Ascending aorta (tissue), 2 donors: Measurements from ENCODE around the gene BSPRY. TPM values are rescaled to one million over a fixed set of nuclear protein-coding genes. Genes with fewer than 3 reads are reported as not detected.

Experiments
- DNase-seq, 2 donors: peaks; one replicate each; pipeline ENCODE4 v3.0.0-alpha.2; 2019; ENCODE audit warnings: low spot score in 2 of 2
- H3K27ac ChIP-seq, 2 donors: fragments of 200-600 bp; sonication (generic); one replicate each; pipeline ENCODE4 v1.5.1; 2016 to 2017; ENCODE audit warnings: mild to moderate bottlenecking in 1 of 2
- H3K27me3 ChIP-seq: fragments of 200-600 bp; sonication (generic); one replicate; pipeline ENCODE4 v1.5.1; 2017
- H3K36me3 ChIP-seq, 2 donors: fragments of 200-600 bp; sonication (generic); one replicate each; pipeline ENCODE4 v1.5.1; 2016
- H3K4me1 ChIP-seq, 2 donors: fragments of 200-600 bp; sonication (generic); one replicate each; pipeline ENCODE4 v1.5.1; 2016 to 2017; ENCODE audit warnings: mild to moderate bottlenecking in 1 of 2
- H3K4me3 ChIP-seq, 2 donors: fragments of 200-600 bp; sonication (generic); one replicate each; pipeline ENCODE4 v1.5.1; 2016 to 2017; ENCODE audit warnings: mild to moderate bottlenecking in 1 of 2
- H3K9me3 ChIP-seq, 2 donors: fragments of 200-600 bp; sonication (generic); one replicate each; pipeline ENCODE4 v1.5.1; 2016
- intact Hi-C: fragments of 100-400 bp; cut with DNase I; formaldehyde crosslinking; loops from one replicate; pipeline ENCODE4 v1.15.1; 2023
- total RNA-seq: library from RNA; depleted of rRNA; stranded (reverse); fragments of >200 nt; gene quantifications from one replicate; pipeline ENCODE4 v1.1.0, GENCODE V29; 2016
- TF ChIP-seq, protein P1 (sequence below), 3 experiments: fragments of 200-600 bp in 2 of 3; fragments of 450-650 bp in 1 of 3; sonication (generic) in 2 of 3; IDR thresholded peaks; one replicate each; pipeline ENCODE4 v1.5.1; 2016 to 2019; ENCODE audit warnings: antibody characterized with exemption in 3 of 3, mild to moderate bottlenecking in 1 of 3, moderate library complexity in 1 of 3

The BSPRY gene
- total RNA-seq, 1 donor from 2014 or later, result not detected

DNA sequence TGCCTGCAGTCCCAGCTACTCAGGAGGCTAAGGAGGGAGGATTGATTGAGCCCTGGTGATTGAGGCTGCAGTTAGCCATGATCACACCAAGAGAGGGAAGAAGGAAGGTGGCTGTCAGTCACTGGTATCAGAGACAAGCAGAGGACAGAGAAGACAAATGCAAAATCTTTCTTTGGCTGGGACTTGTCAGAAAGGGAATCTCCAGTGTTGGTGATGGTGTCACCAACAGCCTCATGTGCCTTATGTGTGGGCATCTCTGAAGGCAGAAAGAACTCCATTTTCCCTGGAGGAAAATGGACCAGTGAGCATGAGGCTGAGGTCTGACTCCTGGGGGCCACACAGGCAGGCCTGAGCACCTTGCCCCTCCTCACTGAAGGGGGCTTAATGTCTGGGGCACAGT is 34.1 kb upstream of the BSPRY start:
- Histone ChIP-seq H3K27ac (peak overlapping the region; percentile 57 to 58), H3K4me1 (peaks cover 0 to 14% of the 10 kb centered on the region in 2 donors), H3K27me3 (no peaks in the 10 kb centered on the region), H3K36me3 (no peaks in the 10 kb centered on the region), H3K4me3 (no peak overlapping the region), H3K9me3 (no peaks in the 10 kb centered on the region)
- no peak for DNase-seq
- TF ChIP-seq, protein P1, sequence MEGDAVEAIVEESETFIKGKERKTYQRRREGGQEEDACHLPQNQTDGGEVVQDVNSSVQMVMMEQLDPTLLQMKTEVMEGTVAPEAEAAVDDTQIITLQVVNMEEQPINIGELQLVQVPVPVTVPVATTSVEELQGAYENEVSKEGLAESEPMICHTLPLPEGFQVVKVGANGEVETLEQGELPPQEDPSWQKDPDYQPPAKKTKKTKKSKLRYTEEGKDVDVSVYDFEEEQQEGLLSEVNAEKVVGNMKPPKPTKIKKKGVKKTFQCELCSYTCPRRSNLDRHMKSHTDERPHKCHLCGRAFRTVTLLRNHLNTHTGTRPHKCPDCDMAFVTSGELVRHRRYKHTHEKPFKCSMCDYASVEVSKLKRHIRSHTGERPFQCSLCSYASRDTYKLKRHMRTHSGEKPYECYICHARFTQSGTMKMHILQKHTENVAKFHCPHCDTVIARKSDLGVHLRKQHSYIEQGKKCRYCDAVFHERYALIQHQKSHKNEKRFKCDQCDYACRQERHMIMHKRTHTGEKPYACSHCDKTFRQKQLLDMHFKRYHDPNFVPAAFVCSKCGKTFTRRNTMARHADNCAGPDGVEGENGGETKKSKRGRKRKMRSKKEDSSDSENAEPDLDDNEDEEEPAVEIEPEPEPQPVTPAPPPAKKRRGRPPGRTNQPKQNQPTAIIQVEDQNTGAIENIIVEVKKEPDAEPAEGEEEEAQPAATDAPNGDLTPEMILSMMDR (IDR thresholded peaks at IDR 0.05), result no peak
- intact Hi-C loops, result no loop called here

DNA sequence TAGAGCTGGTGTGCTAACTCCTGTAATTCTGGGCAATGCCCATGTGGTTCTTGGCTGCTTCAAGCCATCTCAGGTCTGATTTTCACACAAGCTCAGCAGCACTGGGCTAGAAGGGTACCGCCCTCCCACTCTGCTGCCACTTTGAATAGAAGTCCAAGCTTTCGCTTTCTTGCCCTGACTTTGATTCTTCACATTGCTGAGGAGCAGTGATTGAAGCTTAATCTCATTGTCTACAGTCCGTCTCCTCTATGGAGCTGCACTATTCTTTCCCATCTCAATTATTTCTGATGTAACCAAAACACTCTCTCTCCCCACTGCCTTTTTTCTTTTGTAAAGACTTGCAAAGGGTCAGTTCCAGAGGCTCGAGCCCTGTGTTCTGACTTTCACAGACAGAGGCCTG is 33.3 kb upstream of the BSPRY start:
- peak overlapping the region in 1 of 2 donors; percentile 23 for H3K4me3 ChIP-seq
- DNase-seq, result no peak
- no peaks in the 10 kb centered on the region for H3K36me3 ChIP-seq
- TF ChIP-seq, protein P1 (IDR thresholded peaks at IDR 0.05), result no peak
- H3K9me3 ChIP-seq, result no peaks in the 10 kb centered on the region
- peak overlapping the region; percentile 57 to 58 for H3K27ac ChIP-seq
- H3K4me1 ChIP-seq, result peaks cover 0 to 14% of the 10 kb centered on the region in 2 donors
- H3K27me3 ChIP-seq, result no peaks in the 10 kb centered on the region
- intact Hi-C loops, result no loop called here

GRCh38 chr9:113317777-113318176 is 31.6 kb upstream of the BSPRY start:
- Histone ChIP-seq H3K36me3 (no peaks in the 10 kb centered on the region), H3K27ac (no peak overlapping the region), H3K4me1 (peaks cover 0 to 14% of the 10 kb centered on the region in 2 donors), H3K27me3 (no peaks in the 10 kb centered on the region), H3K4me3 (no peak overlapping the region), H3K9me3 (no peaks in the 10 kb centered on the region)
- intact Hi-C loops, result no loop called here
- TF ChIP-seq, protein P1 (IDR thresholded peaks at IDR 0.05), result peak in 1 of 3 experiments; percentile 13
- DNase-seq, result no peak

GRCh38 chr9:113319054-113319453 is 30.3 kb upstream of the BSPRY start:
- H3K27me3 ChIP-seq, result no peaks in the 10 kb centered on the region
- TF ChIP-seq, protein P1 (IDR thresholded peaks at IDR 0.05), result no peak
- no peak overlapping the region for H3K27ac ChIP-seq
- H3K9me3 ChIP-seq, result no peaks in the 10 kb centered on the region
- H3K36me3 ChIP-seq, result no peaks in the 10 kb centered on the region
- H3K4me3 ChIP-seq, result no peak overlapping the region
- intact Hi-C loops, result no loop called here
- H3K4me1 ChIP-seq, result peaks cover 0 to 14% of the 10 kb centered on the region in 2 donors
- DNase-seq, result no peak

DNA sequence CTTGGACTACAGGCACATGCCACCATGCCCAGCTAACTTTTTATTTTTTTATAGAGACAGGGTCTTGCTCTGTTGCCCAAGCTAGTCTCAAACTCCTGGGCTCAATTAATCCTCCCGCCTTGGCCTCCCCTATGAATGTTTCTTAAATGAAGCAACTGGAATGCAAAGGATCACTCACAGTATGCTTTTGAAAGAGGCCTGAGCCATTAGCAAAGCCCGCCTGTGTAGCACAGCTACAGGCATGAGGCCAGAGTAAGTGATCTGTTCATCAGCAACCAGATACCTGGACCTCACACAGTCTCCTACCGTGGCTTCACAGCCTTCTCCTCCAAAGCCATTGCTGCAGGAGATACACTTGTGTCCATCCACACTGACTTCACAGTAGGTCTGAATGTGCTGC is 29.3 kb upstream of the BSPRY start:
- Histone ChIP-seq H3K27ac (no peak overlapping the region), H3K9me3 (no peaks in the 10 kb centered on the region), H3K27me3 (no peaks in the 10 kb centered on the region), H3K36me3 (no peaks in the 10 kb centered on the region), H3K4me1 (peaks cover 0 to 14% of the 10 kb centered on the region in 2 donors), H3K4me3 (no peak overlapping the region)
- TF ChIP-seq, protein P1 (IDR thresholded peaks at IDR 0.05), result no peak
- intact Hi-C loops, result no loop called here
- DNase-seq, result no peak

- peaks cover 0 to 5% of the 10 kb centered on the region in 2 donors for H3K4me1 ChIP-seq
- H3K4me3 ChIP-seq, result no peak overlapping the region
- H3K27ac ChIP-seq, result no peak overlapping the region
- no peak for DNase-seq
- no peaks in the 10 kb centered on the region for H3K27me3 ChIP-seq
- TF ChIP-seq, protein P1 (IDR thresholded peaks at IDR 0.05), result no peak
- intact Hi-C loops, result no loop called here
- no peaks in the 10 kb centered on the region for H3K36me3 ChIP-seq
- H3K9me3 ChIP-seq, result no peaks in the 10 kb centered on the region
These were observed 26.7 kb upstream of the BSPRY start for GRCh38 chr9:113322671-113323070.
